Lung microvascular endothelial cell (primary cell): Measurements from ENCODE around the gene MRPS9. TPM values are rescaled to one million over a fixed set of nuclear protein-coding genes. Genes with fewer than 3 reads are reported as not detected.

ENCODE experiments used
- DNase-seq, 2 donors: peaks; one replicate each; pipeline versions ENCODE4 v3.0.0 to v3.0.0-alpha.2; 2010; ENCODE audit warnings: low read depth in 2 of 2
- total RNA-seq: library from RNA; depleted of rRNA; stranded (reverse); fragments of >200 nt; gene quantifications from 2 replicates; pipeline ENCODE4 v1.2.1, GENCODE V29; 2014

Gene MRPS9
- total RNA-seq, 1 donor from 2014 or later = 15.5 TPM

GRCh38 chr2:105118960-105119359, 81.1 kb downstream of the MRPS9 start:
- peak in 1 of 2 donors; percentile 3 for DNase-seq

GRCh38 chr2:105121434-105121833, 83.6 kb downstream of the MRPS9 start:
- DNase-seq = no peak

- no peak for DNase-seq
These were observed 87.6 kb downstream of the MRPS9 start for GRCh38 chr2:105125428-105125827.

GRCh38 chr2:105125920-105126319, 88.1 kb downstream of the MRPS9 start:
- DNase-seq = no peak

- DNase-seq = no peak
These were observed 88.5 kb downstream of the MRPS9 start for GRCh38 chr2:105126336-105126735.

- DNase-seq = no peak
These were observed 89.5 kb downstream of the MRPS9 start for GRCh38 chr2:105127289-105127915.

- no peak for DNase-seq
These were observed 91.9 kb downstream of the MRPS9 start for GRCh38 chr2:105129722-105130232.

GRCh38 chr2:105130546-105130945, 92.7 kb downstream of the MRPS9 start:
- DNase-seq = no peak

- no peak for DNase-seq
These were observed 96.2 kb downstream of the MRPS9 start for GRCh38 chr2:105134081-105134480.

GRCh38 chr2:105135436-105135835, 97.6 kb downstream of the MRPS9 start:
- DNase-seq = no peak

GRCh38 chr2:105136394-105136793, 98.5 kb downstream of the MRPS9 start:
- DNase-seq = no peak

- DNase-seq = no peak
These were observed 100.8 kb downstream of the MRPS9 start for GRCh38 chr2:105138643-105139042.

- no peak for DNase-seq
These were observed 101.8 kb downstream of the MRPS9 start for GRCh38 chr2:105139556-105140239.

- DNase-seq = no peak
These were observed 102.3 kb downstream of the MRPS9 start for GRCh38 chr2:105140240-105140568.

- DNase-seq = no peak
These were observed 103.3 kb downstream of the MRPS9 start for GRCh38 chr2:105141099-105141614.

- DNase-seq = no peak
These were observed 104.4 kb downstream of the MRPS9 start for GRCh38 chr2:105142239-105142638.

- DNase-seq = no peak
These were observed 105.2 kb downstream of the MRPS9 start for GRCh38 chr2:105143094-105143466.

GRCh38 chr2:105143467-105144151, 105.7 kb downstream of the MRPS9 start:
- DNase-seq = no peak

GRCh38 chr2:105144152-105144940, 106.5 kb downstream of the MRPS9 start:
- DNase-seq = no peak

GRCh38 chr2:105144941-105145300, 107.1 kb downstream of the MRPS9 start:
- DNase-seq = no peak

GRCh38 chr2:105149272-105149671, 111.4 kb downstream of the MRPS9 start:
- DNase-seq = no peak
